Kidney capillary endothelial cell (primary cell): ENCODE measurements around the gene AMFR.

Source experiments
- DNase-seq: peaks from one replicate; pipeline ENCODE4 v3.0.0-alpha.2; 2018; ENCODE audit warnings: low spot score

Gene AMFR

GRCh38 chr16:56347166-56347565 lies 78.2 kb downstream of the AMFR start:
- no peak for DNase-seq

DNA sequence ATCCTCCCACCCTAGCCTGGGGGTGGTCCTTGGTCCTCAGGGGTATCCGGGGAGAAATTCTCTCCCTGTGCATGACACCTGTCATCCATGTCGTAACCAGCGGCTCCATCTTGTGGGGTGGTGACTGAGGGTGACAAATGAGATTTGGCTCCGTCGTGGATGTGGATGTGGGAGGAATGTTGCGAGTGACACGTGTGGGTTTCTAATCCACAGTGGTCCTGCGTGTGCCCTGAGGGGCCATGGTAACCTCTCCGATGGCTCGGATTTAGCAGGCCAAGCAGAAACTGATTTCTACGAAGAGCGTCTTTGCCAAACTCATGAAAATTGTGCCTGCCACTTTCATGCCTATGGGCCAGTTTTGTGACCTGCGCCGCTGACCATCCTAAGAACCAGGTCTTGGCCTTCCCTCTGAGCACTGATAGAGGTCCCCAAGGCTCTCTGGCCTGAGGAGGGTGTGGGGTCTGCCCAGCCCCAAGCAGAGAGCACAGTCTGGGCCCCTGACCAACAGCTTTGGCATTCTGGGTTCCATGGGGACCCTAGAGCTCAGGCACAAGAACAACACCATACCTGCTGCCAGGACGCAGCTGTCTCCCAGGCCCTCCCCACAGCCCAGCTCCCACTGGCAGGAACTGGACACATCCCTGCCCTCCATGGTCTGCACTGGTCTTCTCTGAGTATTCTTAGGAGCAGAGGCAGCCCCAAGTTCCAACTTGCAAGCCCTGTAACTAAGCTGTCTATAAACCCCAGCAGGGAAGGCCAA lies 79.0 kb downstream of the AMFR start:
- no peak for DNase-seq

DNA sequence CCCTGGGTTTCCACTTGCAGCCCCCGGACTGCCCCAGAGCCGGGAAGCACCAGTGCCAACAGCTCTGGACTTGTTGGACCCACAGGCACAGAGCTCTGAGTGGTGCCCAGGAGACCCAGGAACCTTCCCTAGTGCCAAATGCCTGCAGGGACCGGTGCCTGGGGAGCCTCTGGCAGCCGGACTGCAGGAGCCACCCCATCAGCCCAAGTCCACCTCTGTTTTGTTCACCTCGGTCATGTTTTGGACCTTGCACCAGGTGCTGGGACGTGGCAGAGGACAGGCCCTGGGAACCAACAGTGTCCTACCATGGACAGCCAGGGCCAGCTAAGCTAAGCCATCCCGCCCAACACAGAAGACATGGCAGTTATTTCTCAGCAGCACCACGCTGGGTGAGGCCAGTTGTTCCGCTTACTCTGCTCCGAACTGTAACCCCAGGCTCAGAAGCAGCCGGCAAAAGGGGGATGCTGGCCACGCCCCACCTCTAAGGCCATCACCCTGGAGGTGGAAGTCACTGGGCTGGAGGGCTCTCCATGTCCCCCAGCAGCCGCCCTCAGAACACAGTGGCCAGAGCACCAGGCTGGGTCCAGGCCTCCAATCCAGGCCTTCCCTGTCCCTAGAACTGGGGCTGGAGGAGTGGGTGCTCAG lies 79.8 kb downstream of the AMFR start:
- no peak for DNase-seq

- DNase-seq: no peak
Observed at GRCh38 chr16:56344518-56345405, 80.6 kb downstream of the AMFR start.

GRCh38 chr16:56343661-56344517 lies 81.5 kb downstream of the AMFR start:
- no peak for DNase-seq

DNA sequence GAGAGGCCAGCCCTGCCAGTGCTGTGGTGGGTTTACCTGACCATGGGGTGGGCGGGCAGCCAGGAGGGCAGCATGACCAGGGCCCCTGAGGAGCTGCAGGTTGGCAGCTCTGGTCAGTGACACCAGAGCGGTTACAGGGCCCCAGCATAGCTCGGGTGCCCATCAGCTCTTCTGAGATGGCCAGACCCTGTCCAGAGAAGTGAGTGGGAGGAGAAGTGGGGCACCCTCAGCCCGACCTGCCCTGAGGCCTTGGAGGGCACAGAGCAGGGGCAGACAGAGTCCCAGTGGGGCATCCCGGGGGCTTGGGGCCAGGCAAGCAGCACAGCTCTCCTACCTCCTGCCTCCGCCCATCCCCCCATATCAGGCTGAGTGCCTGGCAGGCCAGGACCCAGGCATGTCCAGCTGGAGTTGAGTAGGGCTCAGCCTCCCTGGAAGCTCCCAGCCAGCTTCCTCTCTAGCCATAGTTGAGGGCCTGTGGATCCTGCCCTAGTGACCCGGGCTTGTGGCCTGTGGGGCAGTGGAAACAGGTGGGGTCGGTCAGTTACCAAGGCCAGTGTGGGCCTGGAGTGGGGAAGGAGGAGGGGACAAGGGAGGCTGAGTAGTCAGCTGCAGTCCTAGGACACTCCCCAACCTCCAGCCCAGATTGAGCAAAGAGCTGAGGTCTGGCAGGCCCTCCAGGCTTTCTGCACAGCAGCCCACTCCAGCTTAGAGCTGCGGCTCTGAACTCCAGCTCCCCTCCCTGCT lies 83.5 kb downstream of the AMFR start:
- no peak for DNase-seq

DNA sequence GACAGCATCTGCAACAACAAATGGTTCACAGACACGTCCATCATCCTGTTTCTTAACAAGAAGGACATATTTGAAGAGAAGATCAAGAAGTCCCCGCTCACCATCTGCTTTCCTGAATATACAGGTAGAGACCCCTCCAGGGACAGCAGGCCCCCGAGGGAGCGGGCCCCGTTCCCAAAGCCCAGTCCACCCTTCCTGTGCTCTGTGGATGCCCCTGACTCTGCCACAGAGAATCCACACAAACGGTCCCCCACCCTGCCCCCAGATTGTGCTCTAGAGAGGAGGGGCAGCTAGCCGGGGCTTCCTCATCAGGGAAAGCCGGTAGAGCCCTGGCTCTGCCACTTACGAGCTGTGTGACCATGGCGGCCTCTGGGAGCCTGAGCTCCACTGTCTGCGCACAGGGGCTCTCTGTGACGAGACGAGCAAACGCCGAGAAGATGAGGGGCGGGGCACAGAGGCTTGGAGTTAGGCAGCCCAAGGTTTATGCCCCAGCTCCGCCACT lies 84.4 kb downstream of the AMFR start:
- DNase-seq: no peak

GRCh38 chr16:56340416-56340815 lies 84.9 kb downstream of the AMFR start:
- DNase-seq: no peak

DNA sequence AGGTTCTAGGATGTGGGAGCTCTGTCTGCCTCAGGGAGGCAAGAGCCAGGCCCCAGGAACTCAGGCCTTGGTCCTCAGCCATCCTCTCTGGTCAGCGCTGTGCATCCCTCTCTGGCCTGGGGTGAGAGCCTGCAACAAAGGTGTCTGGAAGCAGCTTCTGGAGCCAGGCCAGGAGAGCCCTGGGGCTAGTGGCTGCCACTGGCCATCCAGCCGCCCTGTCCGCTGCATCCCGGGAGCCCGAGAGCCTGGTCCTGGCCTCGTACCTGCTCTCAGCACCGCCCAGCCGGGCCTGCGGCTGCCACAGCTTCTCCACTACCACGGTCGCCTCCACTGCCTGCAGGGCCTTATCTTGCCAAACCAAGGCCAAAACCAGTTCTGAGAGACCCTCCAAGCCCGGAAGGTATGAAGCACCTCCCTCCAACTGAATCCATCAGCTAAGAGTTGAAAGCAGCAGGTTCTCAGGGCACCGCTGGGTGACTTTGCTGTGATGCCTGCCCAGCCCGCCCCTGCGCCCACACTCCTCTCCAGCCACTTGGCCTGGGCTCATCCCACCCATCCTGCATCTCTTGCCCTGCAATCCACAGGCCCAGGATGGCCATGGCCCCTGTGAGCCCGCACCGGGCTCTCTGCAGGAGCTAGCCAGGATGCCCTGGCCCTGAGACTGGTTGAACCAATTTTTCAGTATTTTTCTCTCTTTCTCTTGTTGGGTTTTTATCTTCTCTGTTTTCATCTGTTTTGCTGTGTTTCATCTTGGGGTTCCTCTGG lies 85.7 kb downstream of the AMFR start:
- no peak for DNase-seq

GRCh38 chr16:56338566-56339318 lies 86.6 kb downstream of the AMFR start:
- DNase-seq: no peak

DNA sequence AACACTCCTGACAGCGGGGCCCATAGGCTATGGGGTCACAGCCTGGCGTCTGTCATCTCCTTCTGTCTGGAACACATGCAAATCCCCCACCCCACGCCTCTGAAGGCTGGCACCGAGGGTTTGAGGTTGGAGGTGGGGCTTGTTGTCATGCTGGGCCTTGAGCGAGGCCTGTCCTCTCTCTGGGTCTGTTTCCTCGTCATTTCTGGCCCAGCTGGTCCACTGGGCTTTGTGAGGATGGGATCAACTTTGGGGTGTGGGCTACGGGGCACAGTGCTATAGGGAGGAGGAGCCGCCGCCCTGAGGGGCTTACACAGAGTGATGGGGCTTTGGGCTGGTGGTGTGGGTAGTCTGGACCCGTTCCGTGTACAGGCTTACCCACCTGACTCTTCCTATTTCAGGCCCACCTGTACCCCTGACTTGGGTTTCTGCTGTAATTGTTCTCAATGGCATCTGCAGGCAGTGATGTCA lies 87.5 kb downstream of the AMFR start:
- no peak for DNase-seq

DNA sequence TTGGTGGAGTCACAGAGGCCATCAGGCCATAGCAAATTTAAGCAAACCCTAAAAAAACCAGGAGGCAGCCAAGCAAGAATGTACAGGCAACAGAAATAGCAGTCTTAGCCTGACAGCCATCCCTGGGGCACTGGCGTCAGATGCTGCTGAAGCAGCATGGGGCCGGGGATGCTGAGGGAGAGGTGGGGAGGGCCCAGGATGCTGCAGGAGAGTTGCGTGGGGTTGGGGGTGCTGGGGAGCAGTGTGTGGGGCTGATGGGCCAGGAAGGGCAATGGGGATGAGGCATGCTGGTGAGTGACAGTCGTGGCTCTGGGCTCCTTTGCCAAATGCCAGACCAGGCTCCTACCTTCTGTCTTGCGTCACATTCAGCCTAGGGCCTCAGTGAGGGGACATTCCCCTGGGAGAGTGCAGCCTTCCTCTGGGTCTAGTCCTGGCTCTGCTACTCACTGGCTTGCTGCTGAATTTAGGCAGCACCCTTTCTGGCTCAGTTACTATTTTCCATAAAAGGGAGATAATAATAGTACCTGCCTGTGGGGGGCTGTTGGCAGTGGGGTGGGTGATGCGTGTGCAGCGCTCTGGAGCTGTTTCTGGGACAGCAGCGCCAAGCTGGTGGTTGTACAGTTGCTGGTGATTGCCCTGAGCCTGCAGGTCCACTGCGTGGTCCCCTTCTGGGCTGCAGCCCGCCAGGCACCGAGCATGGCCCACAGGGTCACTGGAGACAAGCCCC lies 88.1 kb downstream of the AMFR start:
- DNase-seq: no peak

DNA sequence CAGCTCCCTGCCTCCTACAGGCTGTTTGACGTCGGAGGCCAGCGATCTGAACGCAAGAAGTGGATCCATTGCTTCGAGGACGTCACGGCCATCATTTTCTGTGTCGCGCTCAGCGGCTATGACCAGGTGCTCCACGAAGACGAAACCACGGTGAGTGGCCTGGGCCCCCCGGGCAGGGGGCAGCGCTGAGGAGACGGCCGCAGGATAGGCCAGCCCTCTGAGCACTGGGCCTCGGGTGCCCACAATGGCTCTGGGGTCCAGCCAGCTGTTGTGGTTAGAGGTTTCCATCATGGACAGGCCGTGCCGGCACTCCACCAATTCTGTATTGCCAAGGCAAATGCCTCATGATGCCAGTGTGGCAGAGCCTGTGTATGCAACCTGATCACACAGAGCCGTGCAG lies 88.6 kb downstream of the AMFR start:
- no peak for DNase-seq

DNA sequence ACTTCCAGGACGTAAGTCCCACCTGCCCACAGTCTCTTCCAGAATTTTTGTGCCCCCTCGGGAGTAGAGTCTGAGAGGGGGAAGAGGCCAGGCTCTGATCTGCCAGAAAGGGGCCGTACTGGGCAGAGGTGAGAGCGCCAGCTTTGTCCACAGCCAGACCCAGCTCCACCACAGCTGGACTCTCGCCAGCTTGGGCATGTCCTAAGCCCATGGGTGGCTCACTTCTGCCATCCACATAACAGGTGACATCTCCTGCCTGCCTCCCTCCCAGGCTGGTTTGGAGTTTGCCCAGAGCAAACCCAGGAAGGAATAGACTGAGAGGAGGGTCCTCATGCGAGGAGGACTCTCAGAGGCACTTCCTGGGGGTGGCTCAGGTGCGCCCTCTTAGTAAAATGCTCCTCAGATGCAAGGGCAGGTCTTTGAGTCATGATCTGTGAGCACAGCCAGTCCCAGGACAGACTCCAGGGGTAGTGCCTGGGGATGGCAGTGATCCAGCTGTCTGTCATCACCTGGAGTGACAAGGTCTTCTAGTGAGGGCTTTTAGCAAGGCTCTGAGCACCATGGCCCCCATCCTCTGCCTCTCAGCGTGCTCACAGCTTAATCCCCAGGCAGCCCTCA lies 89.2 kb downstream of the AMFR start:
- no peak for DNase-seq

DNA sequence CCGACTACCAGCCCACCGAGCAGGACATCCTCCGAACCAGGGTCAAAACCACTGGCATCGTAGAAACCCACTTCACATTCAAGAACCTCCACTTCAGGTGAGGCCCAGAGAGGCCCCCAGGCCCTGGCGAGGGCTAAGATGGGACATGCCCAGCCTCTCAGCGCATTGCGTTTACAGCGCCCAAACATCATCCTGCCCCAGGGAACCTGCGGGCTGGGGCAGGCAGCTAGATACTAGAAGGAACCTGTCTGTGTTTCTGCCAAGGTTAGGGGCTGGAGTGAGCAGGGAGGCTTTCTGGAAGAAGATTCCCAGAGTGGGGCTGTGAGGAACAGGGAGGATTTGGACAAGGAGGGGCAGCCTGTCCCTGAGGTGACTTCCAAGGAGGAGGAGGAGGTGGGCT lies 90.6 kb downstream of the AMFR start:
- no peak for DNase-seq

GRCh38 chr16:56332464-56333079 lies 92.8 kb downstream of the AMFR start:
- DNase-seq: peak; percentile 42

DNA sequence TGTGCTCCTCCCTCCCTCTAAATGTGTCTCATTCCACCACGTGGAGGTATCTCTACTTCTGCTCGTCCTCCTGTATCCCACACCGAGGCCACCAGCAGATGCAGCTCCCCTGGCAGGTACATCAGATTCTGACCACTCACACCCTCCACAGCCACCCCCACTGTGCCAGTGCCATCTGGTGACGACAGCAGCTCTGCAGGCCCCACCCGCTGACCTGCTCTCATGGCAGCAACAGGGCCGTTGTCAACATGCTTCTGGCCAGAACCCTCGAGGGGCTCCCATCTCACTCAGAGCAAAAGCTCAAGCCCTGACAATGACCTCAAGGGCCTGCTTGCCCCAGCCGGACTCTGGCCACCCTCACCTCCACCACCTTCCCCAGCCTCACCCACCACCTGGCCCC lies 93.4 kb downstream of the AMFR start:
- DNase-seq: no peak

DNA sequence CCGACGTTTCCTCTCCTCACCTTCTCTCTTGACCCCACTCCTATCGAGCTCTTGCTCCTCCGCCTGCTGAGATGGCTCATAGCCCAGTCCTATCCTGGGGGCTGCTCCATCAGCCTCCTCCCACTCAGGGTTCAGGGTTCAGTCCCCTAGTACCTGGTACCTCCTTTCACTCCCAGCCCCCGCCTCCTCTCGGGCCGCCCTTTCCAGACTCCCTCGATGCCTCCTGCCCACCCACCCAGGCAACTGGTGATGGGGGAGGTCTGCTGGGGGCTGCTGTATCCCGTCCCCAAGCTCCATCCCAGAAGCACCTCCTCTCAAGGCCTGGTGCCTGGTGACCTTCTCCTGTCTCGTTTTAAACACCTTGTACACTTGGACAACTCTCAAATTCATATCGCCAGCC lies 93.9 kb downstream of the AMFR start:
- DNase-seq: no peak
